AG04450 (cell line): ENCODE data around the gene FHIT. TPM values are rescaled to one million over a fixed set of nuclear protein-coding genes. Genes with fewer than 3 reads are reported as not detected.

ENCODE experiments used
- CTCF ChIA-PET: fragments of 300-600, 350-600 bp; formaldehyde crosslinking; extraction: SDS; loops from one replicate; lab custom pipeline; 2022; ENCODE audit warnings: antibody characterized with exemption, inconsistent platforms; lab: Charles Lee
- POLR2A ChIA-PET: fragments of 350-600 bp; formaldehyde crosslinking; extraction: SDS; loops from one replicate; lab custom pipeline; 2021; ENCODE audit warnings: antibody characterized with exemption, inconsistent platforms; lab: Yijun Ruan, JAX
- DNase-seq: peaks from one replicate; pipeline ENCODE4 v3.0.0-alpha.2; 2011; ENCODE audit warnings: low read depth, low spot score
- H3K27ac ChIP-seq: one replicate; pipeline ENCODE4 v1.5.1; 2012; ENCODE audit warnings: low read depth, low read length, control low read depth
- H3K27me3 ChIP-seq: one replicate; pipeline ENCODE4 v1.6.0; 2012; ENCODE audit warnings: low read length; ENCODE audit not compliant: control insufficient read depth, insufficient read depth
- H3K4me3 ChIP-seq: 2 replicates; pipeline ENCODE4 v1.5.1; 2011; ENCODE audit warnings: mild to moderate bottlenecking, low read depth, low read length, control low read depth
- H3K9me3 ChIP-seq: 2 replicates; pipeline ENCODE4 v1.5.1; 2012; ENCODE audit warnings: low read length; ENCODE audit not compliant: control insufficient read depth, insufficient read depth
- CTCF ChIP-seq: IDR thresholded peaks from 2 replicates; pipeline ENCODE4 v1.5.1; 2011; ENCODE audit warnings: low read depth, low read length, control low read depth, inconsistent platforms
- polyA plus RNA-seq: library from polyadenylated mRNA; depleted of rRNA; stranded (reverse); fragments of >200 nt; gene quantifications from 2 replicates; pipeline ENCODE4 v1.2.3, GENCODE V29; 2011

Gene FHIT
- polyA plus RNA-seq, 1 experiment: 0.17 TPM

- Histone ChIP-seq H3K4me3 (no peak overlapping the region), H3K27ac (no peak overlapping the region), H3K27me3 (no peaks in the 10 kb centered on the region), H3K9me3 (no peaks in the 10 kb centered on the region)
- DNase-seq: no peak
- no peak for TF ChIP-seq CTCF
- ChIA-PET CTCF (no interaction called here), POLR2A (no interaction called here)
Measured at GRCh38 chr3:61288446-61288845, 37.2 kb upstream of the FHIT start.

GRCh38 chr3:61283876-61284275, 32.6 kb upstream of the FHIT start:
- Histone ChIP-seq H3K27me3 (no peaks in the 10 kb centered on the region), H3K27ac (no peak overlapping the region), H3K4me3 (no peak overlapping the region), H3K9me3 (no peaks in the 10 kb centered on the region)
- ChIA-PET POLR2A (no interaction called here), CTCF (no interaction called here)
- no peak for TF ChIP-seq CTCF
- DNase-seq: no peak

GRCh38 chr3:61278713-61279112, 27.5 kb upstream of the FHIT start:
- TF ChIP-seq CTCF: no peak
- ChIA-PET POLR2A (no interaction called here), CTCF (no interaction called here)
- no peaks in the 10 kb centered on the region for H3K27me3 ChIP-seq
- H3K9me3 ChIP-seq: no peaks in the 10 kb centered on the region
- no peak overlapping the region for H3K4me3 ChIP-seq
- H3K27ac ChIP-seq: no peak overlapping the region
- no peak for DNase-seq

- Histone ChIP-seq H3K27ac (no peak overlapping the region), H3K27me3 (no peaks in the 10 kb centered on the region), H3K9me3 (no peaks in the 10 kb centered on the region), H3K4me3 (no peak overlapping the region)
- ChIA-PET CTCF (no interaction called here), POLR2A (no interaction called here)
- DNase-seq: no peak
- no peak for TF ChIP-seq CTCF
Measured at GRCh38 chr3:61277411-61277810, 26.2 kb upstream of the FHIT start.

GRCh38 chr3:61269435-61269834, 18.2 kb upstream of the FHIT start:
- H3K27ac ChIP-seq: no peak overlapping the region
- no peaks in the 10 kb centered on the region for H3K27me3 ChIP-seq
- TF ChIP-seq CTCF: no peak
- no peak for DNase-seq
- no peaks in the 10 kb centered on the region for H3K9me3 ChIP-seq
- ChIA-PET CTCF (no interaction called here), POLR2A (no interaction called here)
- H3K4me3 ChIP-seq: no peak overlapping the region
